Measurements from ENCODE around the gene GCHFR. TPM values are rescaled to one million over a fixed set of nuclear protein-coding genes. Genes with fewer than 3 reads are reported as not detected.

GCHFR gene
- total and polyA plus RNA-seq, 10 of the 15 experiments (the other 5 are each of a cell fraction or from before 2014, with no cell fraction given), result 10.5 to 94.0 (median 35.3) TPM

GRCh38 chr15:40793216-40793989 is 29.5 kb downstream of the GCHFR start:
- ChIA-PET CTCF (interaction anchor here (1.0 to 1.4 kb wide), 3 partner anchors 14 to 392 kb away, joined by 3 read pairs; partner anchors contain the start of genes DNAJC17 and ZFYVE19), RAD21 (ENCODE audit: unreplicated experiment) (interaction anchor here (0.6 kb wide), 1 partner anchor 8 kb away, joined by 3 read pairs; no protein-coding TSS in a partner anchor), POLR2A (interaction anchor here (0.7 kb wide), 1 partner anchor 14 kb away, joined by 3 read pairs; the partner anchor contains the start of gene DNAJC17), SMC1A (ENCODE audit: uncharacterized antibody, unreplicated experiment) (no interaction called here)
- Histone ChIP-seq H3K79me2 (ENCODE audit: control insufficient read depth, insufficient read depth, low read length) (peaks cover 3% of the 10 kb centered on the region), H3K27ac (ENCODE audit: control insufficient read depth, insufficient read depth) (no peak overlapping the region), H4K20me1 (ENCODE audit: control insufficient read depth, insufficient read depth) (no peaks in the 10 kb centered on the region), H3K4me2 (ENCODE audit: control insufficient read depth, insufficient read depth) (no peak overlapping the region), H3K4me1 (ENCODE audit: control insufficient read depth, insufficient read depth, low read length) (no peaks in the 10 kb centered on the region), H3K4me3 (no peak overlapping the region), H3K27me3 (replicated peaks in 1 of 2; ENCODE audit: control insufficient read depth in 2 of 2, insufficient read depth in 2 of 2, low read length in 1 of 2) (no peaks in the 10 kb centered on the region), H3K9ac (ENCODE audit: control insufficient read depth, insufficient read depth, low read length) (no peak overlapping the region), H3K9me3 (replicated peaks; ENCODE audit: control insufficient read depth, insufficient read depth, low read length) (no peaks in the 10 kb centered on the region), H3K36me3 (ENCODE audit: control insufficient read depth in 2 of 2, insufficient read depth in 2 of 2, low read length in 1 of 2) (no peaks in the 10 kb centered on the region; a peak in 1 of 4 replicates), H2AFZ (ENCODE audit: control insufficient read depth, low read depth, low read length) (no peak overlapping the region)
- intact Hi-C loops (cut with micrococcal nuclease; ENCODE audit: unreplicated experiment), result no loop called here
- ATAC-seq (no peak), FAIRE-seq (no peak), DNase-seq (ENCODE audit: low read depth, low spot score) (no peak)
- no TSS peak for BruUV-seq (replicated peaks)
- 76% methylated on average over 9 of the region's 9 CpGs for WGBS (ENCODE audit: insufficient coverage, insufficient replicate concordance, low lambda C conversion rate, missing lambda C conversion rate)
- in situ Hi-C loops (cut with MboI), result no loop called here
- TF ChIP-seq CBX5 (IDR thresholded peaks at IDR 0.05; ENCODE audit: low read depth) (no peak), ZNF687 (IDR thresholded peaks at IDR 0.05) (no peak), WRNIP1 (IDR thresholded peaks at IDR 0.05; ENCODE audit: borderline replicate concordance, low read depth, low read length) (no peak), PML (IDR thresholded peaks at IDR 0.05; ENCODE audit: low read length) (no peak), LARP7 (IDR thresholded peaks at IDR 0.05) (no peak), EGR1 (IDR thresholded peaks at IDR 0.05; ENCODE audit: borderline replicate concordance in 1 of 2, low read depth in 2 of 2, low read length in 2 of 2) (no peak), TAF1 (IDR thresholded peaks at IDR 0.05; ENCODE audit: borderline replicate concordance, low read depth, low read length) (no peak), E4F1 (IDR thresholded peaks at IDR 0.05; ENCODE audit: borderline replicate concordance, partially characterized antibody) (no peak), HDGF (IDR thresholded peaks at IDR 0.05) (no peak), ZNF24 (IDR thresholded peaks at IDR 0.05) (no peak), PRDM15 (CRISPR knock-in tag; IDR thresholded peaks at IDR 0.05) (no peak)
